Liver (tissue), 9 donors: ENCODE measurements around the gene ZNF335. TPM values are rescaled to one million over a fixed set of nuclear protein-coding genes. Genes with fewer than 3 reads are reported as not detected.
A peak's percentile ranks its signal among the peaks of the same experiment; 100 is the strongest.

ENCODE experiments used
- DNase-seq: peaks from one replicate; pipeline ENCODE4 v3.0.0-alpha.2; 2017; ENCODE audit warnings: low spot score
- H3K27ac ChIP-seq, 2 donors: one replicate each; pipeline ENCODE4 v1.7.0; 2013; ENCODE audit warnings: inconsistent platforms in 2 of 2, low read length in 2 of 2, control low read depth in 1 of 2, low read depth in 1 of 2, mild to moderate bottlenecking in 1 of 2
- H3K27me3 ChIP-seq, 4 donors: one replicate each; pipeline versions ENCODE4 v1.6.1 to v1.7.0; 2013; ENCODE audit warnings: low read length in 3 of 4, inconsistent platforms in 1 of 4, mild to moderate bottlenecking in 1 of 4, moderate library complexity in 1 of 4; ENCODE audit not compliant: control insufficient read depth in 4 of 4, insufficient read depth in 4 of 4
- H3K36me3 ChIP-seq, 4 donors: one replicate each; pipeline versions ENCODE4 v1.6.1 to v1.7.0; 2013; ENCODE audit warnings: low read length in 3 of 4, mild to moderate bottlenecking in 3 of 4, low read depth in 1 of 4, moderate library complexity in 1 of 4; ENCODE audit not compliant: control insufficient read depth in 4 of 4, insufficient read depth in 3 of 4
- H3K4me1 ChIP-seq, 4 donors: one replicate each; pipeline versions ENCODE4 v1.6.1 to v1.7.0; 2013; ENCODE audit warnings: low read length in 3 of 4, mild to moderate bottlenecking in 3 of 4, moderate library complexity in 1 of 4; ENCODE audit not compliant: control insufficient read depth in 4 of 4, insufficient read depth in 4 of 4
- H3K4me3 ChIP-seq, 3 donors: one replicate each; pipeline versions ENCODE4 v1.6.1 to v1.7.0; 2013; ENCODE audit warnings: low read length in 3 of 3, control low read depth in 1 of 3, low read depth in 1 of 3, mild to moderate bottlenecking in 1 of 3
- H3K9ac ChIP-seq, 2 donors: one replicate each; pipeline ENCODE4 v1.7.0; 2013; ENCODE audit warnings: low read length in 2 of 2, mild to moderate bottlenecking in 2 of 2, moderate library complexity in 2 of 2, control low read depth in 1 of 2, low read depth in 1 of 2
- H3K9me3 ChIP-seq, 4 donors: one replicate each; pipeline versions ENCODE4 v1.6.1 to v1.7.0; 2013; ENCODE audit warnings: low read length in 3 of 4; ENCODE audit not compliant: control insufficient read depth in 4 of 4
- ATF3 ChIP-seq: IDR thresholded peaks from 2 replicates; pipeline ENCODE4 v1.6.1; 2016; ENCODE audit warnings: antibody characterized with exemption
- CTCF ChIP-seq: fragments of 150-350 bp; IDR thresholded peaks from 2 replicates; pipeline ENCODE4 v1.5.1; 2017; ENCODE audit warnings: improper control_type of control experiment, low read depth, low read length; ENCODE audit not compliant: missing input control
- EGR1 ChIP-seq, 2 donors: IDR thresholded peaks; 2 replicates each; pipeline ENCODE4 v1.6.1; 2016 to 2018; ENCODE audit warnings: antibody characterized with exemption in 2 of 2, low read depth in 2 of 2
- FOXA1 ChIP-seq: IDR thresholded peaks from 2 replicates; pipeline ENCODE4 v1.6.1; 2016; ENCODE audit warnings: antibody characterized with exemption
- GABPA ChIP-seq, 2 donors: IDR thresholded peaks in 1 of 2; conservative IDR thresholded peaks in 1 of 2; 2 replicates each; pipeline ENCODE4 v1.6.1; 2016; ENCODE audit warnings: antibody characterized with exemption in 2 of 2, mild to moderate bottlenecking in 1 of 2, moderate library complexity in 1 of 2
- HNF4A ChIP-seq, 2 donors: conservative IDR thresholded peaks; 2 replicates each; pipeline ENCODE4 v1.6.1; 2016; ENCODE audit warnings: antibody characterized with exemption in 2 of 2, mild to moderate bottlenecking in 2 of 2
- HNF4G ChIP-seq: IDR thresholded peaks from 2 replicates; pipeline ENCODE4 v1.6.1; 2016; ENCODE audit warnings: antibody characterized with exemption
- JUND ChIP-seq, 2 donors: IDR thresholded peaks; 2 replicates each; pipeline ENCODE4 v1.6.1; 2016; ENCODE audit warnings: antibody characterized with exemption in 2 of 2
- MAX ChIP-seq: IDR thresholded peaks from 2 replicates; pipeline ENCODE4 v1.6.1; 2016; ENCODE audit warnings: antibody characterized with exemption
- NR2F2 ChIP-seq: IDR thresholded peaks from 2 replicates; pipeline ENCODE4 v1.6.1; 2016; ENCODE audit warnings: antibody characterized with exemption
- RAD21 ChIP-seq, 2 donors: IDR thresholded peaks; 2 replicates each; pipeline ENCODE4 v1.6.1; 2016; ENCODE audit warnings: antibody characterized with exemption in 2 of 2, mild to moderate bottlenecking in 2 of 2
- REST ChIP-seq: IDR thresholded peaks from 2 replicates; pipeline ENCODE4 v1.6.1; 2016; ENCODE audit warnings: antibody characterized with exemption, mild to moderate bottlenecking
- RXRA ChIP-seq, 2 donors: IDR thresholded peaks; 2 replicates each; pipeline ENCODE4 v1.6.1; 2017 to 2018; ENCODE audit warnings: antibody characterized with exemption in 2 of 2, mild to moderate bottlenecking in 1 of 2
- SP1 ChIP-seq: IDR thresholded peaks from 2 replicates; pipeline ENCODE4 v1.6.1; 2018; ENCODE audit warnings: antibody characterized with exemption, mild to moderate bottlenecking
- YY1 ChIP-seq: IDR thresholded peaks from 2 replicates; pipeline ENCODE4 v1.6.1; 2016; ENCODE audit warnings: antibody characterized with exemption, mild to moderate bottlenecking
- ZBTB33 ChIP-seq: IDR thresholded peaks from 2 replicates; pipeline ENCODE4 v1.6.1; 2016; ENCODE audit warnings: antibody characterized with exemption
- WGBS: extraction: QIAGEN DNeasy Blood & Tissue Kit; methylation state at CpG from one replicate; pipeline ENCODE4 v1.1.7; 2013; 5-methylcytosine and 5-hydroxymethylcytosine counted together
- polyA plus RNA-seq, 2 donors: library from polyadenylated mRNA; stranded (reverse) in 1 of 2; unstranded in 1 of 2; fragments of 200-250 nt in 1 of 2; fragments of >200 nt in 1 of 2; fragmentation: Nextera tagmentation in 1 of 2; extraction: Ambion mirVana in 1 of 2; gene quantifications; one replicate each; pipeline versions ENCODE4 v1.2.1 to v1.2.3, GENCODE V29; 2013 to 2015
- total RNA-seq, 2 donors: library from RNA; depleted of rRNA; stranded (reverse); fragments of >200 nt; gene quantifications; one replicate each; pipeline ENCODE4 v1.2.3, GENCODE V29; 2014
- donor health status: healthy.
- donor health status: healthy.
- donor health status: healthy.
- donor health status: healthy.
- donor health status: healthy.

The ZNF335 gene
- total and polyA plus RNA-seq, 4 donors, result 3.0 to 14.6 (median 6.6) TPM

GRCh38 chr20:45935416-45936046, 36.5 kb downstream of the ZNF335 start:
- peaks cover 7 to 27% (median 18%) of the 10 kb centered on the region in 4 donors for H3K4me1 ChIP-seq

More at GRCh38 chr20:45935416-45936046, 36.5 kb downstream of the ZNF335 start:
- DNase-seq, result no peak
- Histone ChIP-seq H3K9me3 (no peaks in the 10 kb centered on the region), H3K9ac (peak overlapping the region; percentile 95 to 97), H3K27ac (peak overlapping the region; percentile 72 to 89), H3K4me3 (peak overlapping the region; percentile 70 to 86 (median 80)), H3K27me3 (no peaks in the 10 kb centered on the region), H3K36me3 (peaks cover 4 to 33% (median 31%) of the 10 kb centered on the region in 4 donors)
- TF ChIP-seq RXRA (IDR thresholded peaks at IDR 0.05) (peak; percentile 11 to 38), CTCF (no peak), EGR1 (IDR thresholded peaks at IDR 0.05; ENCODE audit: low read depth in 2 of 2) (no peak), GABPA (IDR thresholded peaks at IDR 0.05 in 1 of 2, conservative IDR thresholded peaks at IDR 0.05 in 1 of 2) (peak in 1 of 2 donors; percentile 30), NR2F2 (peak; percentile 5), MAX (no peak), ZBTB33 (no peak), RAD21 (IDR thresholded peaks at IDR 0.05) (peak in 1 of 2 donors; percentile 17), SP1 (no peak), REST (peak; percentile 47), YY1 (no peak), ATF3 (no peak), HNF4A (conservative IDR thresholded peaks at IDR 0.05) (no peak), HNF4G (no peak), FOXA1 (no peak), JUND (IDR thresholded peaks at IDR 0.05) (no peak)
- WGBS, result 3% methylated on average over 21 of the region's 21 CpGs
